NCI-H2107 treated with DMSO at 0.1 percent for 48 hours (cell line): Measurements from ENCODE around the gene FAM163A.
"Not testable (repeated sequence)": the region's sequence is repeated elsewhere in the genome, so short reads cannot be mapped to it uniquely, and the experiment has no call there.

Experiments used
- DNase-seq: peaks from one replicate; lab custom pipeline; 2025; ENCODE audit not compliant: unreplicated experiment; lab: John Stamatoyannopoulos, UW

Gene FAM163A

GRCh38 chr1:179836686-179837445 lies 93.8 kb downstream of the FAM163A start:
- DNase-seq = not testable (repeated sequence)

DNA sequence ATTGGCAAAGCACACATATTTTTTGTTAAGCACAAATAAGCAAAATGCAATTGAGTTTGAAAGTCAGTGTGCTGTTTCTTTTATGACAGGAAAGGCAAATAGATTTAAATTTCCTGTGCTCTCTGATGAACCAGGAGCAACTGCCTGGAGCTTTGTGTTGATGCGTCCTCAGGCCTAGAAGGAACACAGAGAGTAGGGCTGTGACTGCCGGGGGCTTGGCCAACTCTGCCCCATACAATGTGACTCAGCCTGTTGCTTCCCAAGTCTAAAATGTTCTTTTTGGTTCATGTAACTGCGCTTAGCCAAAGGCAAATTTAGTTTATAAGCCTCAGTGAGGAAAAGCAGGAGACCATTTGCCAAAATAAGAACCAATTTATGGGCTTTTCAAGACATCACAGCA lies 97.0 kb downstream of the FAM163A start:
- DNase-seq = no peak

GRCh38 chr1:179848233-179848632 lies 105.1 kb downstream of the FAM163A start:
- no peak for DNase-seq

DNA sequence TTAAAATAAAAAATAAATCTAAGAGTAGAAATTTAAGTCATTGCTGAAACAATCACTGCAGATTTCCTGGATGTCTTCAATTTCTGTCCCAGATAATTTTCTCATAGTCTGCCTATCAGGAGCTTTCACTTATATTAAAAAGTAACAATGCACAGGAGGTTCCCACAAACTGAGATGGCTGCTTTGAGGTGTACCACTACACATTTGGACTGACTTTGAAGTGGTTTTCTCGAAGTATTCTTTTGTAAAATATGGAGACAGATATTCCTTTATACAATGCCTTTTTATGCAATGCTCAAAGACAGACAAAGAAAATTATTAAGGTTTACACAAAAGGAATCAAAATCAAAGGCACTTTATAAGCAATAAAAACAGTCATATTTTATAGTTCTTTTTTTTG lies 110.0 kb downstream of the FAM163A start:
- no peak for DNase-seq

- DNase-seq = not testable (repeated sequence)
Observed at GRCh38 chr1:179855831-179856230, 112.7 kb downstream of the FAM163A start.

DNA sequence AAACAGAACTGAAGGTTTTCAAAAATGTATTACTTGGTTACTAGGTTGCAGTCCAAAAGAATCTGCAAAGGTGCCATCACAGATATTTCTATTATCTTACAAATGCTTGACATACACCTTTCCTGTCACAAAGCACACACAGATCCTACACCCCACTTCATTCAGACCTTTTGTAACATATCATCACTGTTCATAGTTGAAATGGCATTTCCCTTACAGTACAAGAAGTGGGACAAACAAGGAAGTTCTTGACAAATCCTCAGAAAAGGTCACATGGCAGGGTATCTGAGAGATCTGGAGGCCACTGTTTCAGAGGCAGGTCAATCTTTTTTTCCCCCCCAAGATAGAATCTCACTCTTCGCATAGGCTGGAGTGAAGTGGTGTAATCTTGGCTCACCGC lies 113.2 kb downstream of the FAM163A start:
- DNase-seq = no peak

- no peak for DNase-seq
Observed at GRCh38 chr1:179857009-179857408, 113.9 kb downstream of the FAM163A start.

DNA sequence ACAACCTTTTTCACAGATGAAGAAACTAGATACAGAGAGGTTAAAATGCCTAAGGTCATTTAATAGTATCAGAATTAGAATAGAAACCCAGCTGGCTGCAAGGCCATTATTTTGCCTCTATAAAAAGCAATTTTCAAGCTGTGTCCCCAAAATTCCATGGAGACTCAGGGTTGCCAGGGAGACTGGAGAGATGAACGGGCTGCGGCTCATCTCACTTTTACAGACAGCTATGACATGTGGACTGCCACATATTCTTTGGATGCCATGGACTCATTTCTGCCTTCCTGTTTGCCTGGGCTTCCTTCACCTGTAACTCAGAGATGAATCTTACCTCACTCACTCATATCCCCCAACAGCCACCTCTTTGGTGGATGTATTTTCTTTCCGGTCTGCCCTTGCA lies 117.6 kb downstream of the FAM163A start:
- no peak for DNase-seq

DNA sequence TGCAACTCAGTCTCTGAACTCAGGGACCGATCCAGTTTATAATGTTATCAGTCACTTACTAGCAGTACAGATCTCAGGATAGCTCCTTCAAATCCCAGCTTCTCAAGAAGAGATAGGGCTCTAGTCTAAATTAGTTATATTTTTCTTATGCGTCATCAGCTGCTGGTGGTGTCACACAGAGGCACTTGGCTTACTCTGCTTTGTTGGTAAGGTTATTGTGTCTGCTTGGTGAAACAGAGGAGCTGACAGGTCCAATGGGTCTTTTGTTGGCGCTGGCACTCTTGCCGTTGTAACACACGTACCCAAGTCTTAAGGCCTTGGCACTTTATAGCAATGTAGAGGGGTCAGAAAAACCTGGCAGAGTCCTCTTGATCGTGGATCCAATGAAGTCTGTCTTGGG lies 122.3 kb downstream of the FAM163A start:
- DNase-seq = no peak
